Stimulated activated effector memory CD8-positive, alpha-beta T cell treated with anti-CD3 and anti-CD28 coated beads, Interleukin-12 subunit alpha, Interleukin-12 subunit beta, amount 100 ng/mL, for 72 hours (primary cell): Measurements from ENCODE around the gene ARHGAP22.

Experiments used
- ATAC-seq: fragments of 150-1000 bp; cut with Tn5 transposase; 2 replicates; pipeline ENCODE4 v1.10.0; 2021
- DNase-seq, 2 donors: peaks; one replicate each; pipeline ENCODE4 v3.0.0; 2021 to 2022; ENCODE audit warnings: low spot score in 2 of 2
- H3K27ac Mint-ChIP-seq: one replicate; pipeline ENCODE4 v1.8.0; 2022; ENCODE audit warnings: mild to moderate bottlenecking, mixed read lengths
- H3K36me3 Mint-ChIP-seq: one replicate; pipeline ENCODE4 v1.8.0; 2022; ENCODE audit warnings: mild to moderate bottlenecking, mixed read lengths
- H3K4me1 Mint-ChIP-seq: one replicate; pipeline ENCODE4 v1.8.0; 2022; ENCODE audit warnings: mixed read lengths
- H3K4me3 Mint-ChIP-seq: one replicate; pipeline ENCODE4 v1.8.0; 2022; ENCODE audit warnings: mild to moderate bottlenecking, mixed read lengths
- H3K9me3 Mint-ChIP-seq: one replicate; pipeline ENCODE4 v1.8.0; 2022; ENCODE audit warnings: mixed read lengths

Gene ARHGAP22

GRCh38 chr10:48446785-48447184 is 158.1 kb downstream of the ARHGAP22 start:
- no peak overlapping the region for H3K4me3 Mint-ChIP-seq
- no peaks in the 10 kb centered on the region for H3K36me3 Mint-ChIP-seq
- ATAC-seq (no peak), DNase-seq (peak in 1 of 2 donors; percentile 41)
- H3K4me1 Mint-ChIP-seq: peaks cover 11% of the 10 kb centered on the region
- no peaks in the 10 kb centered on the region for H3K9me3 Mint-ChIP-seq
- no peak overlapping the region for H3K27ac Mint-ChIP-seq

- no peak overlapping the region for H3K27ac Mint-ChIP-seq
- no peak overlapping the region for H3K4me3 Mint-ChIP-seq
- H3K9me3 Mint-ChIP-seq: no peaks in the 10 kb centered on the region
- DNase-seq (no peak), ATAC-seq (no peak)
- H3K36me3 Mint-ChIP-seq: no peaks in the 10 kb centered on the region
- peaks cover 11% of the 10 kb centered on the region for H3K4me1 Mint-ChIP-seq
Observed at GRCh38 chr10:48445932-48446331, 158.9 kb downstream of the ARHGAP22 start.

- no peaks in the 10 kb centered on the region for H3K36me3 Mint-ChIP-seq
- no peak overlapping the region for H3K27ac Mint-ChIP-seq
- H3K9me3 Mint-ChIP-seq: no peaks in the 10 kb centered on the region
- H3K4me3 Mint-ChIP-seq: no peak overlapping the region
- ATAC-seq (no peak), DNase-seq (peak in 1 of 2 donors; percentile 45)
- H3K4me1 Mint-ChIP-seq: peaks cover 11% of the 10 kb centered on the region
Observed at GRCh38 chr10:48444861-48445841, 159.7 kb downstream of the ARHGAP22 start.

GRCh38 chr10:48444266-48444665 is 160.6 kb downstream of the ARHGAP22 start:
- no peaks in the 10 kb centered on the region for H3K36me3 Mint-ChIP-seq
- ATAC-seq: no peak
- H3K4me3 Mint-ChIP-seq: no peak overlapping the region
- H3K9me3 Mint-ChIP-seq: no peaks in the 10 kb centered on the region
- H3K27ac Mint-ChIP-seq: no peak overlapping the region
- no peak for DNase-seq
- H3K4me1 Mint-ChIP-seq: peaks cover 11% of the 10 kb centered on the region

- Mint-ChIP-seq H3K27ac (peak overlapping the region; percentile 40), H3K36me3 (no peaks in the 10 kb centered on the region), H3K9me3 (no peaks in the 10 kb centered on the region), H3K4me3 (no peak overlapping the region), H3K4me1 (peaks cover 10% of the 10 kb centered on the region)
- DNase-seq (no peak), ATAC-seq (no peak)
Observed at GRCh38 chr10:48442809-48443177, 162.1 kb downstream of the ARHGAP22 start.

GRCh38 chr10:48442090-48442808 is 162.6 kb downstream of the ARHGAP22 start:
- no peaks in the 10 kb centered on the region for H3K36me3 Mint-ChIP-seq

GRCh38 chr10:48440771-48441170 is 164.1 kb downstream of the ARHGAP22 start:
- Mint-ChIP-seq H3K4me3 (no peak overlapping the region), H3K9me3 (no peaks in the 10 kb centered on the region), H3K27ac (no peak overlapping the region), H3K4me1 (no peaks in the 10 kb centered on the region), H3K36me3 (no peaks in the 10 kb centered on the region)
- no peak for DNase-seq
- ATAC-seq: no peak

More at GRCh38 chr10:48442090-48442808, 162.6 kb downstream of the ARHGAP22 start:
- H3K9me3 Mint-ChIP-seq: no peaks in the 10 kb centered on the region
- H3K27ac Mint-ChIP-seq: peak overlapping the region; percentile 40
- DNase-seq (no peak), ATAC-seq (peak; percentile 20)
- H3K4me1 Mint-ChIP-seq: peaks cover 5% of the 10 kb centered on the region
- no peak overlapping the region for H3K4me3 Mint-ChIP-seq

GRCh38 chr10:48439581-48440041 is 165.3 kb downstream of the ARHGAP22 start:
- DNase-seq: no peak
- H3K36me3 Mint-ChIP-seq: no peaks in the 10 kb centered on the region
- no peaks in the 10 kb centered on the region for H3K9me3 Mint-ChIP-seq
- no peak overlapping the region for H3K27ac Mint-ChIP-seq
- H3K4me1 Mint-ChIP-seq: no peaks in the 10 kb centered on the region
- ATAC-seq: no peak
- H3K4me3 Mint-ChIP-seq: no peak overlapping the region

GRCh38 chr10:48439031-48439430 is 165.8 kb downstream of the ARHGAP22 start:
- H3K9me3 Mint-ChIP-seq: no peaks in the 10 kb centered on the region
- no peak overlapping the region for H3K4me3 Mint-ChIP-seq
- ATAC-seq (no peak), DNase-seq (no peak)
- H3K36me3 Mint-ChIP-seq: no peaks in the 10 kb centered on the region
- no peaks in the 10 kb centered on the region for H3K4me1 Mint-ChIP-seq
- H3K27ac Mint-ChIP-seq: no peak overlapping the region

- no peak overlapping the region for H3K27ac Mint-ChIP-seq
- H3K4me3 Mint-ChIP-seq: no peak overlapping the region
Observed at GRCh38 chr10:48437546-48437945, 167.3 kb downstream of the ARHGAP22 start.

GRCh38 chr10:48431871-48432270 is 173.0 kb downstream of the ARHGAP22 start:
- peaks cover 39% of the 10 kb centered on the region for H3K36me3 Mint-ChIP-seq

More at GRCh38 chr10:48437546-48437945, 167.3 kb downstream of the ARHGAP22 start:
- Mint-ChIP-seq H3K4me1 (no peaks in the 10 kb centered on the region), H3K9me3 (no peaks in the 10 kb centered on the region), H3K36me3 (no peaks in the 10 kb centered on the region)
- no peak for ATAC-seq
- DNase-seq: no peak

GRCh38 chr10:48430402-48430993 is 174.4 kb downstream of the ARHGAP22 start:
- DNase-seq (no peak), ATAC-seq (no peak)
- Mint-ChIP-seq H3K36me3 (peaks cover 51% of the 10 kb centered on the region), H3K27ac (no peak overlapping the region), H3K4me1 (no peaks in the 10 kb centered on the region), H3K9me3 (no peaks in the 10 kb centered on the region), H3K4me3 (no peak overlapping the region)

More at GRCh38 chr10:48431871-48432270, 173.0 kb downstream of the ARHGAP22 start:
- ATAC-seq (no peak), DNase-seq (no peak)
- no peak overlapping the region for H3K4me3 Mint-ChIP-seq
- no peak overlapping the region for H3K27ac Mint-ChIP-seq
- H3K4me1 Mint-ChIP-seq: no peaks in the 10 kb centered on the region
- H3K9me3 Mint-ChIP-seq: no peaks in the 10 kb centered on the region

GRCh38 chr10:48429309-48429708 is 175.6 kb downstream of the ARHGAP22 start:
- no peak for DNase-seq
- Mint-ChIP-seq H3K4me3 (no peak overlapping the region), H3K27ac (no peak overlapping the region), H3K36me3 (peaks cover 57% of the 10 kb centered on the region), H3K4me1 (no peaks in the 10 kb centered on the region), H3K9me3 (no peaks in the 10 kb centered on the region)
- ATAC-seq: no peak

- ATAC-seq (no peak), DNase-seq (no peak)
- no peaks in the 10 kb centered on the region for H3K4me1 Mint-ChIP-seq
- H3K36me3 Mint-ChIP-seq: peaks cover 57% of the 10 kb centered on the region
- no peaks in the 10 kb centered on the region for H3K9me3 Mint-ChIP-seq
- H3K27ac Mint-ChIP-seq: no peak overlapping the region
- H3K4me3 Mint-ChIP-seq: no peak overlapping the region
Observed at GRCh38 chr10:48428896-48429295, 176.0 kb downstream of the ARHGAP22 start.

- Mint-ChIP-seq H3K27ac (no peak overlapping the region), H3K9me3 (no peaks in the 10 kb centered on the region), H3K4me1 (no peaks in the 10 kb centered on the region), H3K36me3 (peaks cover 54% of the 10 kb centered on the region), H3K4me3 (no peak overlapping the region)
- ATAC-seq: no peak
- no peak for DNase-seq
Observed at GRCh38 chr10:48423884-48424283, 181.0 kb downstream of the ARHGAP22 start.
